MM.1S (cell line): ENCODE data around the gene ZBTB2.

Experiments
- DNase-seq: peaks from one replicate; pipeline ENCODE4 v3.0.0-alpha.2; 2015
- H2AFZ ChIP-seq: fragments of 300-600 bp; sonication (generic); 2 replicates; pipeline ENCODE4 v1.6.0; 2016; ENCODE audit warnings: antibody characterized with exemption, low read length
- H3F3A ChIP-seq: fragments of 300-600 bp; sonication (generic); 2 replicates; pipeline ENCODE4 v1.6.1; 2016; ENCODE audit warnings: mild to moderate bottlenecking, antibody characterized with exemption, low read length, moderate library complexity, mixed read lengths; ENCODE audit not compliant: insufficient read depth
- H3K27ac ChIP-seq: fragments of 300-600 bp; sonication (generic); 2 replicates; pipeline ENCODE4 v1.5.1; 2016; ENCODE audit warnings: mild to moderate bottlenecking, low read length
- H3K27me3 ChIP-seq: fragments of 300-600 bp; sonication (generic); replicated peaks from 2 replicates; pipeline ENCODE4 v1.6.0; 2016; ENCODE audit warnings: low read length; ENCODE audit not compliant: insufficient read depth
- H3K36me3 ChIP-seq: fragments of 300-600 bp; sonication (generic); replicated peaks from 2 replicates; pipeline ENCODE4 v1.6.1; 2016; ENCODE audit warnings: mild to moderate bottlenecking, low read length, mixed read lengths; ENCODE audit not compliant: insufficient read depth
- H3K4me1 ChIP-seq: fragments of 300-600 bp; sonication (generic); 2 replicates; pipeline ENCODE4 v1.6.1; 2016; ENCODE audit warnings: low read length, mixed read lengths
- H3K4me2 ChIP-seq: fragments of 300-600 bp; sonication (generic); 2 replicates; pipeline ENCODE4 v1.6.0; 2016; ENCODE audit warnings: low read depth, low read length
- H3K4me3 ChIP-seq: fragments of 300-600 bp; sonication (generic); 2 replicates; pipeline ENCODE4 v1.5.1; 2016; ENCODE audit warnings: low read length, mixed read lengths
- H3K79me2 ChIP-seq: fragments of 300-600 bp; sonication (generic); 2 replicates; pipeline ENCODE4 v1.6.1; 2016; ENCODE audit warnings: mixed run types, low read length, mixed read lengths
- H3K9ac ChIP-seq: fragments of 300-600 bp; sonication (generic); 2 replicates; pipeline ENCODE4 v1.6.1; 2016; ENCODE audit warnings: low read length, mixed read lengths
- H3K9me2 ChIP-seq: fragments of 300-600 bp; sonication (generic); replicated peaks from 2 replicates; pipeline ENCODE4 v1.6.1; 2016; ENCODE audit warnings: mild to moderate bottlenecking, low read length, mixed read lengths; ENCODE audit not compliant: insufficient read depth
- H3K9me3 ChIP-seq: fragments of 300-600 bp; sonication (generic); replicated peaks from 2 replicates; pipeline ENCODE4 v1.6.1; 2016; ENCODE audit warnings: mild to moderate bottlenecking, low read length, mixed read lengths; ENCODE audit not compliant: insufficient read depth
- H4K20me1 ChIP-seq: fragments of 300-600 bp; sonication (generic); 2 replicates; pipeline ENCODE4 v1.6.1; 2016; ENCODE audit warnings: mild to moderate bottlenecking, low read length, moderate library complexity, mixed read lengths; ENCODE audit not compliant: insufficient read depth
- EZH2 ChIP-seq: fragments of 300-600 bp; sonication (generic); optimal IDR thresholded peaks from 2 replicates; pipeline ENCODE3; 2017; ENCODE audit warnings: low read depth, mild to moderate bottlenecking, antibody characterized with exemption, low read length, mixed read lengths
- EZH2phosphoT487 ChIP-seq: fragments of 300-600 bp; sonication (generic); IDR thresholded peaks from 2 replicates; pipeline ENCODE4 v1.6.1; 2018; ENCODE audit warnings: antibody characterized with exemption, low read length
- TF ChIP-seq, protein P1 (sequence below): fragments of 300-600 bp; sonication (generic); IDR thresholded peaks from 2 replicates; pipeline ENCODE4 v1.5.1; 2016; ENCODE audit warnings: antibody characterized with exemption, low read length, mixed read lengths

The ZBTB2 gene

DNA sequence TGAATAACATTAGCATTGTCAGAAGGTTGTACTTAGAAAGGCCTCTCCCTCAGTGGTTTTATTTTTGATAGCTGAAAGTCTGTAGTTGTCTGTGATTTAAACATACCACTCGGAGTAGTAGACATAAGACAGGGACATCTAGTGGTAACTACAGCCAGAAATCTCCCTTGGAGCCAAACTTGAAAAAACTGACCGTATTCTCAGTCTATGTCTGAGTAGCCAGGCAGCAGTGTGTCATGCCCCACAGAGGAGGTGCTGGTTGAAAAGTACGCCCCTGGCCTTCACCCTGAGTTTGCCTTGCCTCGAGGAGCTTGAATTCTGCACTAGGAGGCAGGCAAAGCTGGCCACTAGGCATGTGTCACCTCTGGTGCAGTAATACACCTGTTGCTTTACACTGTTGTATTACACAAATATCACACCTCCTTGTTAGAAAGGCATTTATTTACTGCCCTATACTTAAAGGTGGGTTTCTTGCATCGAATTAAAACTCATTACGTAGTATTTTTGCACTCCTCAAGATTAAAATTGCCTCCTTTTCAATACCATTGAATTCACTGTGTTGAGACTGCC lies 20.8 kb downstream of the ZBTB2 start:
- Histone ChIP-seq H4K20me1 (no peaks in the 10 kb centered on the region), H3K9me2 (no peaks in the 10 kb centered on the region), H2AFZ (no peak overlapping the region), H3K4me1 (no peaks in the 10 kb centered on the region), H3F3A (no peaks in the 10 kb centered on the region), H3K4me3 (no peak overlapping the region), H3K4me2 (no peak overlapping the region), H3K9ac (no peak overlapping the region), H3K27ac (no peak overlapping the region), H3K36me3 (no peaks in the 10 kb centered on the region), H3K27me3 (no peaks in the 10 kb centered on the region), H3K79me2 (peaks cover 25% of the 10 kb centered on the region), H3K9me3 (no peaks in the 10 kb centered on the region)
- no peak for DNase-seq
- TF ChIP-seq EZH2phosphoT487 (no peak), EZH2 (no peak)
- TF ChIP-seq, protein P1, sequence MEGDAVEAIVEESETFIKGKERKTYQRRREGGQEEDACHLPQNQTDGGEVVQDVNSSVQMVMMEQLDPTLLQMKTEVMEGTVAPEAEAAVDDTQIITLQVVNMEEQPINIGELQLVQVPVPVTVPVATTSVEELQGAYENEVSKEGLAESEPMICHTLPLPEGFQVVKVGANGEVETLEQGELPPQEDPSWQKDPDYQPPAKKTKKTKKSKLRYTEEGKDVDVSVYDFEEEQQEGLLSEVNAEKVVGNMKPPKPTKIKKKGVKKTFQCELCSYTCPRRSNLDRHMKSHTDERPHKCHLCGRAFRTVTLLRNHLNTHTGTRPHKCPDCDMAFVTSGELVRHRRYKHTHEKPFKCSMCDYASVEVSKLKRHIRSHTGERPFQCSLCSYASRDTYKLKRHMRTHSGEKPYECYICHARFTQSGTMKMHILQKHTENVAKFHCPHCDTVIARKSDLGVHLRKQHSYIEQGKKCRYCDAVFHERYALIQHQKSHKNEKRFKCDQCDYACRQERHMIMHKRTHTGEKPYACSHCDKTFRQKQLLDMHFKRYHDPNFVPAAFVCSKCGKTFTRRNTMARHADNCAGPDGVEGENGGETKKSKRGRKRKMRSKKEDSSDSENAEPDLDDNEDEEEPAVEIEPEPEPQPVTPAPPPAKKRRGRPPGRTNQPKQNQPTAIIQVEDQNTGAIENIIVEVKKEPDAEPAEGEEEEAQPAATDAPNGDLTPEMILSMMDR: no peak

DNA sequence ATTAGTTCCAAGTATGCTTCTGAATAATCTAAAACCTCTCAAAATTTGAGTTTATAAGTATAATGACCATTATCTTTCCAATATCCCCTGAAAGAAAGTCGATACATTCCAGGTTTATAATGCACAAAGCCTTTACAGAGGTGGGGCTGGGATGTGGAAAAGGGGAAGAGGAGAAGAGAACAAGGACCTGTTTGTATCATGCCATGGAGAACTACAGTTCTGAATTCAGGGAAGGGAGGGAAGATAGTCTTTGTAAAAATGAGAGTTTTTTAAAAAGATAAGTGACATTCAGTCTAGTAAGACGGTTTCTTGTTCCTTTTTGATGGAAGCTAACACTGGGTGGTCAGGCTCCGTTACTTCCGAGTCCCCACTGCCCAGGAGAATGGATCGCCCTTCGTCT lies 26.1 kb downstream of the ZBTB2 start:
- no peaks in the 10 kb centered on the region for H3K4me1 ChIP-seq
- DNase-seq: no peak
- H3K4me3 ChIP-seq: no peak overlapping the region
- H3K9me3 ChIP-seq: no peaks in the 10 kb centered on the region
- H2AFZ ChIP-seq: no peak overlapping the region
- H3K9me2 ChIP-seq: no peaks in the 10 kb centered on the region
- no peaks in the 10 kb centered on the region for H3K79me2 ChIP-seq
- TF ChIP-seq EZH2: no peak
- TF ChIP-seq, protein P1: no peak
- no peak for TF ChIP-seq EZH2phosphoT487
- no peaks in the 10 kb centered on the region for H4K20me1 ChIP-seq
- H3F3A ChIP-seq: no peaks in the 10 kb centered on the region
- H3K36me3 ChIP-seq: no peaks in the 10 kb centered on the region
- no peak overlapping the region for H3K27ac ChIP-seq
- H3K4me2 ChIP-seq: no peak overlapping the region
- H3K9ac ChIP-seq: no peak overlapping the region
- H3K27me3 ChIP-seq: no peaks in the 10 kb centered on the region

DNA sequence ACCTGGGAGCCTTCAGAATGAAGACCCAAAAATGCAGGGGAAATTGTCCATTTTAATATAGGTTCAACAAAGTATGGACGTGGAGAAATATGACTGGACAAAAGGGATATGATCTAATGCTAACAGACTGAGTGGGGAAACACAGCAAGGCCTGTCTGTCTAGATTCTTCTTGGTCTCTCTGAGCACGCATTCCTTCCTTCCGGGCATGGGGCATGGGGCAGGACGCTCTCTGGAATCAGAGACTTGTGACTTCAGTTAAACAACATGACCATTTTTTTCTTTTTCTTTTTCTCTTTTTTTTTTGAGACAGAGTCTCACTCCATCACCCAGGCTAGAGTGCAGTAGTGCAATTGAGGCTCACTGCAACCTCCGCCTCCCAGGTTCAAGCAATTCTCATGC lies 31.9 kb downstream of the ZBTB2 start:
- Histone ChIP-seq H3K36me3 (no peaks in the 10 kb centered on the region), H3K27me3 (no peaks in the 10 kb centered on the region), H3K4me2 (no peak overlapping the region), H3K9me2 (no peaks in the 10 kb centered on the region), H4K20me1 (no peaks in the 10 kb centered on the region), H3K4me3 (no peak overlapping the region), H2AFZ (no peak overlapping the region), H3K4me1 (no peaks in the 10 kb centered on the region), H3F3A (no peaks in the 10 kb centered on the region), H3K9me3 (no peaks in the 10 kb centered on the region), H3K27ac (no peak overlapping the region), H3K79me2 (no peaks in the 10 kb centered on the region), H3K9ac (no peak overlapping the region)
- TF ChIP-seq, protein P1: no peak
- TF ChIP-seq EZH2: no peak
- no peak for TF ChIP-seq EZH2phosphoT487
- DNase-seq: no peak
